PC-3 (cell line): ENCODE results near the gene DYRK3. TPM values are rescaled to one million over a fixed set of nuclear protein-coding genes. Genes with fewer than 3 reads are reported as not detected.
A peak's percentile ranks its signal among the peaks of the same experiment; 100 is the strongest.

Experiments used
- ATAC-seq: fragments of 200-7000 bp; cut with Tn5 transposase; 2 replicates; pipeline ENCODE4 v1.9.1; 2020; ENCODE audit warnings: mild to moderate bottlenecking, moderate library complexity
- BruUV-seq: library from RNA; stranded (reverse); fragments of 400-500 nt; replicated peaks from 2 replicates; lab custom pipeline; 2021; lab: Mats Ljungman, UMichigan
- CTCF ChIA-PET: fragments of 300-600 bp; sonication (Branson Sonifier 250); formaldehyde crosslinking; loops from one replicate; lab custom pipeline; 2022; ENCODE audit warnings: antibody characterized with exemption; lab: Charles Lee
- POLR2A ChIA-PET: fragments of 300-600 bp; sonication (Branson Sonifier 250); formaldehyde crosslinking; loops from one replicate; lab custom pipeline; 2022; ENCODE audit warnings: antibody characterized with exemption; ENCODE audit not compliant: unreplicated experiment; lab: Charles Lee
- DNase-seq: peaks from one replicate; pipeline ENCODE4 v3.0.0-alpha.2; 2015
- H2AFZ ChIP-seq: fragments of 300-600 bp; sonication (generic); 2 replicates; pipeline ENCODE4 v1.6.0; 2016; ENCODE audit warnings: antibody characterized with exemption, low read length
- H3F3A ChIP-seq: fragments of 300-600 bp; sonication (generic); one replicate; pipeline ENCODE4 v1.6.0; 2017; ENCODE audit warnings: antibody characterized with exemption, low read length, control low read depth, mild to moderate bottlenecking; ENCODE audit not compliant: unreplicated experiment
- H3K27ac ChIP-seq: fragments of 300-600 bp; sonication (generic); 2 replicates; pipeline ENCODE4 v1.5.1; 2016; ENCODE audit warnings: mild to moderate bottlenecking, low read length
- H3K27me3 ChIP-seq: fragments of 300-600 bp; sonication (generic); 2 replicates; pipeline ENCODE4 v1.6.1; 2016; ENCODE audit warnings: low read length, mixed read lengths
- H3K36me3 ChIP-seq: fragments of 300-600 bp; sonication (generic); 2 replicates; pipeline ENCODE4 v1.6.1; 2016; ENCODE audit warnings: low read depth, mixed run types, low read length, mixed read lengths
- H3K4me1 ChIP-seq: fragments of 300-600 bp; sonication (generic); 2 replicates; pipeline ENCODE4 v1.5.1; 2016; ENCODE audit warnings: low read length; ENCODE audit not compliant: insufficient read depth
- H3K4me2 ChIP-seq: fragments of 300-600 bp; sonication (generic); 2 replicates; pipeline ENCODE4 v1.6.0; 2016; ENCODE audit warnings: low read length
- H3K4me3 ChIP-seq: fragments of 300-600 bp; sonication (generic); 2 replicates; pipeline ENCODE4 v1.5.1; 2016; ENCODE audit warnings: mild to moderate bottlenecking, low read length, mixed read lengths
- H3K79me2 ChIP-seq: fragments of 300-600 bp; sonication (generic); 2 replicates; pipeline ENCODE4 v1.6.1; 2017; ENCODE audit warnings: low read length, mixed read lengths
- H3K9ac ChIP-seq: fragments of 300-600 bp; sonication (generic); 2 replicates; pipeline ENCODE4 v1.6.0; 2016; ENCODE audit warnings: mild to moderate bottlenecking, low read length
- H3K9me2 ChIP-seq: fragments of 300-600 bp; sonication (generic); replicated peaks from 2 replicates; pipeline ENCODE4 v1.6.1; 2016; ENCODE audit warnings: mixed run types, low read length, mixed read lengths
- H3K9me3 ChIP-seq: fragments of 300-600 bp; sonication (generic); 2 replicates; pipeline ENCODE4 v1.6.1; 2016; ENCODE audit warnings: low read length, mixed read lengths
- H4K20me1 ChIP-seq: fragments of 300-600 bp; sonication (generic); 2 replicates; pipeline ENCODE4 v1.6.1; 2016; ENCODE audit warnings: low read length, mixed read lengths
- CTCF ChIP-seq: fragments of 300-600 bp; sonication (generic); conservative IDR thresholded peaks from 2 replicates; pipeline ENCODE4 v1.5.1; 2017; ENCODE audit warnings: antibody characterized with exemption, low read depth, mild to moderate bottlenecking, low read length
- EZH2 ChIP-seq: fragments of 300-600 bp; sonication (generic); IDR thresholded peaks from one replicate; pipeline ENCODE4 v1.6.1; 2017; ENCODE audit warnings: antibody characterized with exemption, mild to moderate bottlenecking, low read length; ENCODE audit not compliant: unreplicated experiment
- EZH2phosphoT487 ChIP-seq: fragments of 300-600 bp; sonication (generic); IDR thresholded peaks from 2 replicates; pipeline ENCODE4 v1.6.1; 2018; ENCODE audit warnings: mild to moderate bottlenecking, antibody characterized with exemption, low read length, borderline replicate concordance
- intact Hi-C: fragments of 100-400 bp; cut with micrococcal nuclease; formaldehyde crosslinking; loops from 2 replicates; pipeline ENCODE4 v1.9.0; 2023
- total RNA-seq: library from RNA; depleted of rRNA; stranded (reverse); fragments of >200 nt; gene quantifications from 2 replicates; pipeline ENCODE4 v1.2.3, GENCODE V29; 2014

DYRK3 gene
- total RNA-seq, 1 experiment from 2014 or later = 12.1 TPM

GRCh38 chr1:206674745-206675175, 39.4 kb downstream of the DYRK3 start:
- intact Hi-C loops = no loop called here
- H3K79me2 ChIP-seq = no peaks in the 10 kb centered on the region
- no peaks in the 10 kb centered on the region for H3K9me3 ChIP-seq
- DNase-seq = peak; percentile 100
- ChIA-PET CTCF (interaction anchor here (0.6 to 1.5 kb wide), 9 partner anchors 11 to 200 kb away, joined by 3 to 27 read pairs (median 4); partner anchors contain the start of genes DYRK3 and EIF2D), POLR2A (interaction anchor here (0.6 to 1.0 kb wide), 7 partner anchors 9 to 220 kb away, joined by 3 to 15 read pairs (median 4); partner anchors contain the start of gene DYRK3)
- no peaks in the 10 kb centered on the region for H4K20me1 ChIP-seq
- peak; percentile 99 for ATAC-seq
- H3K4me3 ChIP-seq = no peak overlapping the region
- no peaks in the 10 kb centered on the region for H3F3A ChIP-seq
- H3K27me3 ChIP-seq = no peaks in the 10 kb centered on the region
- H3K9ac ChIP-seq = peak overlapping the region; percentile 6; the same call in 1 of the 2 replicates
- no TSS peak for BruUV-seq
- peak overlapping the region; percentile 66 for H3K27ac ChIP-seq
- no peaks in the 10 kb centered on the region for H3K36me3 ChIP-seq
- H3K4me2 ChIP-seq = peak overlapping the region; percentile 42
- H3K9me2 ChIP-seq = no peaks in the 10 kb centered on the region
- peak overlapping the region; percentile 42 for H2AFZ ChIP-seq
- H3K4me1 ChIP-seq = peaks cover 17% of the 10 kb centered on the region
- TF ChIP-seq CTCF = no peak
- TF ChIP-seq EZH2 = no peak
- no peak for TF ChIP-seq EZH2phosphoT487

GRCh38 chr1:206676499-206676898, 41.2 kb downstream of the DYRK3 start:
- Histone ChIP-seq H3K9me3 (no peaks in the 10 kb centered on the region), H3K27me3 (no peaks in the 10 kb centered on the region), H2AFZ (no peak overlapping the region), H4K20me1 (no peaks in the 10 kb centered on the region), H3F3A (no peaks in the 10 kb centered on the region), H3K4me2 (no peak overlapping the region), H3K4me3 (no peak overlapping the region), H3K36me3 (no peaks in the 10 kb centered on the region), H3K9ac (no peak overlapping the region), H3K4me1 (peaks cover 17% of the 10 kb centered on the region), H3K9me2 (no peaks in the 10 kb centered on the region), H3K27ac (no peak overlapping the region), H3K79me2 (no peaks in the 10 kb centered on the region)
- TF ChIP-seq EZH2phosphoT487 = no peak
- TF ChIP-seq EZH2 = no peak
- no peak for TF ChIP-seq CTCF
- BruUV-seq = no TSS peak
- ChIA-PET POLR2A (no interaction called here), CTCF (no interaction called here)
- ATAC-seq (no peak), DNase-seq (no peak)
- intact Hi-C loops = no loop called here

GRCh38 chr1:206678490-206678889, 43.2 kb downstream of the DYRK3 start:
- intact Hi-C loops = no loop called here
- H4K20me1 ChIP-seq = no peaks in the 10 kb centered on the region
- H2AFZ ChIP-seq = no peak overlapping the region
- peaks cover 17% of the 10 kb centered on the region for H3K4me1 ChIP-seq
- H3K4me2 ChIP-seq = no peak overlapping the region
- no TSS peak for BruUV-seq
- DNase-seq = no peak
- no peak for ATAC-seq
- TF ChIP-seq EZH2phosphoT487 (no peak), EZH2 (no peak), CTCF (no peak)
- POLR2A ChIA-PET = no interaction called here
- H3K9me3 ChIP-seq = no peaks in the 10 kb centered on the region
- no peaks in the 10 kb centered on the region for H3F3A ChIP-seq
- H3K4me3 ChIP-seq = no peak overlapping the region
- no peaks in the 10 kb centered on the region for H3K36me3 ChIP-seq
- CTCF ChIA-PET = no interaction called here
- no peaks in the 10 kb centered on the region for H3K79me2 ChIP-seq
- peaks cover 8% of the 10 kb centered on the region for H3K27me3 ChIP-seq
- no peaks in the 10 kb centered on the region for H3K9me2 ChIP-seq
- no peak overlapping the region for H3K27ac ChIP-seq
- H3K9ac ChIP-seq = no peak overlapping the region
